HepG2 (cell line): ENCODE measurements around the gene SFTA2. TPM values are rescaled to one million over a fixed set of nuclear protein-coding genes. Genes with fewer than 3 reads are reported as not detected.

Source experiments
- BRD4 ChIP-seq: sonication (generic); formaldehyde crosslinking; IDR thresholded peaks from 2 replicates; pipeline ENCODE4 v1.4.0; 2020; ENCODE audit warnings: missing genetic modification reagents
- CHD2 ChIP-seq: IDR thresholded peaks from 2 replicates; pipeline ENCODE4 v1.6.1; 2011; ENCODE audit warnings: low read depth, low read length, improper control_type of control experiment
- CREB1 ChIP-seq, 2 experiments: fragments of 450-650 bp in 1 of 2; IDR thresholded peaks; 2 replicates each; pipeline ENCODE4 v1.6.1; 2016 to 2017; ENCODE audit warnings: control low read depth in 1 of 2, mild to moderate bottlenecking in 1 of 2, missing compliant biosample characterization in 1 of 2, missing genetic modification characterization in 1 of 2
- ELF3 ChIP-seq: IDR thresholded peaks from 2 replicates; pipeline ENCODE4 v1.6.1; 2016; ENCODE audit warnings: missing genetic modification reagents, missing compliant biosample characterization
- FLYWCH1 ChIP-seq: sonication (generic); formaldehyde crosslinking; IDR thresholded peaks from 2 replicates; pipeline ENCODE4 v1.8.1; 2023; ENCODE audit warnings: mild to moderate bottlenecking, missing genetic modification reagents
- FOXJ3 ChIP-seq: sonication (generic); formaldehyde crosslinking; IDR thresholded peaks from 2 replicates; pipeline ENCODE4 v1.4.0; 2020; ENCODE audit warnings: missing genetic modification reagents, mild to moderate bottlenecking, borderline replicate concordance
- GLMP ChIP-seq: sonication (generic); formaldehyde crosslinking; IDR thresholded peaks from 2 replicates; pipeline ENCODE4 v1.9.0; 2021; ENCODE audit warnings: missing genetic modification reagents, mild to moderate bottlenecking, borderline replicate concordance
- GMEB2 ChIP-seq: IDR thresholded peaks from 2 replicates; pipeline ENCODE4 v1.6.1; 2016; ENCODE audit warnings: missing biosample characterization, missing genetic modification reagents, low read depth
- HIC2 ChIP-seq: sonication (generic); formaldehyde crosslinking; IDR thresholded peaks from 2 replicates; pipeline ENCODE4 v1.9.0; 2022; ENCODE audit warnings: low read depth, missing genetic modification reagents
- HMGXB4 ChIP-seq, 2 experiments: sonication (generic) in 1 of 2; formaldehyde crosslinking in 1 of 2; IDR thresholded peaks; 2 replicates each; pipeline versions ENCODE4 v1.4.0 to v1.6.1; 2018 to 2020; ENCODE audit warnings: missing genetic modification reagents in 2 of 2, borderline replicate concordance in 1 of 2, low read depth in 1 of 2, mild to moderate bottlenecking in 1 of 2, missing biosample characterization in 1 of 2
- HOXA3 ChIP-seq: sonication (generic); formaldehyde crosslinking; IDR thresholded peaks from 2 replicates; pipeline ENCODE4 v1.5.0; 2020; ENCODE audit warnings: missing genetic modification reagents
- JARID2 ChIP-seq: sonication (generic); formaldehyde crosslinking; IDR thresholded peaks from 2 replicates; pipeline ENCODE4 v1.8.1; 2023; ENCODE audit warnings: missing genetic modification reagents, inconsistent platforms; ENCODE audit not compliant: insufficient replicate concordance
- KMT2B ChIP-seq: IDR thresholded peaks from 2 replicates; pipeline ENCODE4 v1.6.1; 2016; ENCODE audit warnings: missing genetic modification reagents, missing compliant biosample characterization
- NCOA5 ChIP-seq: sonication (generic); formaldehyde crosslinking; IDR thresholded peaks from 2 replicates; pipeline ENCODE4 v1.4.0; 2020; ENCODE audit warnings: missing genetic modification reagents
- ZNF24 ChIP-seq: fragments of 450-650 bp; IDR thresholded peaks from 2 replicates; pipeline ENCODE4 v1.6.1; 2017; ENCODE audit warnings: antibody characterized with exemption, mild to moderate bottlenecking
- ZNF337 ChIP-seq: sonication (generic); formaldehyde crosslinking; IDR thresholded peaks from 2 replicates; pipeline ENCODE4 v1.5.1; 2020; ENCODE audit warnings: missing genetic modification reagents, low read depth, mild to moderate bottlenecking, borderline replicate concordance
- ZNF513 ChIP-seq: sonication (generic); formaldehyde crosslinking; conservative IDR thresholded peaks from 2 replicates; pipeline ENCODE4 v1.5.0; 2020; ENCODE audit warnings: missing genetic modification reagents
- ZNF674 ChIP-seq: sonication (generic); formaldehyde crosslinking; IDR thresholded peaks from 2 replicates; pipeline ENCODE4 v1.5.0; 2020; ENCODE audit warnings: low read depth, mild to moderate bottlenecking, missing genetic modification reagents
- ZNF775 ChIP-seq: sonication (generic); formaldehyde crosslinking; IDR thresholded peaks from 2 replicates; pipeline ENCODE4 v1.4.0; 2020; ENCODE audit warnings: missing genetic modification reagents, mild to moderate bottlenecking, moderate library complexity, borderline replicate concordance
- ZNF781 ChIP-seq: sonication (generic); formaldehyde crosslinking; IDR thresholded peaks from 2 replicates; pipeline ENCODE4 v1.5.1; 2020; ENCODE audit warnings: borderline replicate concordance, mild to moderate bottlenecking, missing genetic modification reagents; ENCODE audit errors: not compliant biosample characterization
- polyA plus RNA-seq, 8 experiments: library from polyadenylated mRNA; depleted of rRNA in 3 of 8; stranded (reverse) in 7 of 8; unstranded in 1 of 8; fragments of >200 nt; fragmentation: Illumina TruSeq in 4 of 8; extraction: Trizol in 4 of 8; gene quantifications; 2 replicates each; pipeline versions ENCODE4 v1.2.1 to v1.2.3, GENCODE V29; 2011 to 2016; ENCODE audit warnings: low read depth in 4 of 8, missing spikeins in 1 of 8, mixed read lengths in 1 of 8; ENCODE audit not compliant: insufficient read depth in 1 of 8
- total RNA-seq, 5 experiments: library from RNA; depleted of rRNA; stranded (reverse); fragments of >200 nt; fragmentation: Illumina TruSeq; extraction: Trizol; gene quantifications; 2 replicates each; pipeline ENCODE4 v1.2.3, GENCODE V29; 2016; ENCODE audit warnings: low read depth in 1 of 5

Gene SFTA2
- total and polyA plus RNA-seq, 2 of the 13 experiments (the other 11 are each of a cell fraction or from before 2014, with no cell fraction given): not detected

GRCh38 chr6:30885999-30886896, 45.7 kb downstream of the SFTA2 start (continued):
- TF ChIP-seq FLYWCH1 (CRISPR knock-in tag) (no peak), ZNF775 (CRISPR knock-in tag) (no peak), CREB1 (IDR thresholded peaks at IDR 0.05) (no peak), CREB1 (CRISPR knock-in tag; IDR thresholded peaks at IDR 0.05) (no peak), ZNF674 (CRISPR knock-in tag) (no peak), BRD4 (CRISPR knock-in tag) (no peak; the same call in 1 of the 2 replicates), CHD2 (no peak), HMGXB4 (CRISPR knock-in tag; IDR thresholded peaks at IDR 0.05; ENCODE audit: borderline replicate concordance in 1 of 2, low read depth in 1 of 2) (0 out of 4 replicates have a peak, but pooled peaks of 1 of the 2 experiments have one; percentile 27), HOXA3 (no peak; the same call in 1 of the 2 replicates), GMEB2 (no peak), KMT2B (peak; percentile 58; the same call in 1 of the 2 replicates), NCOA5 (no peak), FOXJ3 (CRISPR knock-in tag) (no peak), ELF3 (0 out of 2 replicates have a peak, but pooled peaks have one; percentile 7), ZNF24 (no peak), ZNF513 (CRISPR knock-in tag) (no peak), GLMP (no peak), ZNF781 (CRISPR knock-in tag) (no peak), ZNF337 (CRISPR knock-in tag) (no peak), JARID2 (CRISPR knock-in tag) (no peak), HIC2 (CRISPR knock-in tag) (no peak)
